CD1c-positive myeloid dendritic cell (primary cell): ENCODE data around the gene TMEM198.

ENCODE experiments used
- DNase-seq: peaks from one replicate; pipeline ENCODE4 v3.0.0-alpha.2; 2016; ENCODE audit errors: extremely low spot score

TMEM198 gene

DNA sequence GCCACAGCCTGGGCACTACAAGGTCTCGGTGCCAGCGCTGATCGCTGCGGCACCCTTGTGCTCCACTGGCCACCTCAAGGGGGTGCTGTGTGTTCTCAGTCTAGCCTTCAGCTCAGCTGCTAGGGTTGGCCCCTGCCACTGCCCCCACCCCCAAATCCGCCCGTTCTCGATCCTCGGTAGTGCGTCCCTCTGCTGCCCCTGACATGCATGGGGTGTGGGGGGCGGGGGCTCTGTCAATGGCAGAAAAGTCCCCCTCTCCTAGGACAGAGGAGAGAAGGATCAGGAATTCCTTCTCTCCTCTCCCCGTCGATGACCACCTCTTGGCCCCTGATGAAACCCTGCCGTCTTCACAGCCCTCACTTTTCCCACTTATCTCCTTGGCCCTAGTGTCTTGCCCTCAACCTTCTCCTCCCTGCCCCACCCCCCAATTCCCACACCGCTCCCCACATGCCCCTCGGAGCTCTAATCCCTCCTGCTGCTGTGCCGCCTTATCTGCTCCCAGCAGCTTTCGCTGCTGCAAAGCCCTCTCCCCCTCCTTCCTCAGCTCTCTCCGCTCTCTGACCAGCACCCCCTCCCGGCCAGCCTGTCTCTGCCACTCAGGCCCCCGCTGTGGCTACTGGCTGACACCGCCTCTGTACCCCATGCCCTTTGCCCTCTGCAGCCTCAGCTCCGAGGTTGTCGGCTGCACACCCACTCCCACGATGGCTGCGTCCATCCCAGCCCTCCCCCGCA lies 33.9 kb upstream of the TMEM198 start:
- DNase-seq, result peak; percentile 56

DNA sequence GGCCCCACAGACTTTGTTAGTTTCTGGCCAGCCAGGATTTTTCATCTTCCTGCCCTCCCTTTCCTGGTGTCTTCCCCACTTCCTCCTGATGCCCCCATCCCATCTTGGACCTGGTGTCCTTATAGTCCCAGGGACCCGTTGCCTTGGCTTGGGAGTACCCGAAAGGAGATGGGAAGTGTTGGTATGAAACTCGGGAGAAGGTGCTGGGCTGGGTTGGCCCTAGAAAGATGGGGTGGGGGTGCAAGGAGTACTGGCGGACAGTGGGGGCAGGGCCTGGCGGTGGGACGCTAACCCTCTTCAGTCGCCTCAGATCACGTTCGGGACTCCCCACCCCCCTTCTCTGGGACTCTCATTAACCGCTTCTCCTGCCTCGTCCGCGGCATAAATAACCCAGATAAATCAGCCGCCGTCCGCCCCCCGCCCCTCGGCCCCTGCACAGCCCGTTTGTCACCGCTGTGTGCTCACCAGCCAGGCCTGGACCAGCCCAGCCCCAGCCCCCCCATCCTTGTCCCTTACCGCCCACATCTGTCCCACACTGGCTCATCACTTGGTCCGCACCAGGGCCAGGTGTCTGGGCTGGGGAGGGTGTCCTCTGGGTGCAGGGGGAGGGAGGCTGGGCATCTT lies 33.2 kb upstream of the TMEM198 start:
- no peak for DNase-seq

GRCh38 chr2:219511547-219512325 lies 32.1 kb upstream of the TMEM198 start:
- DNase-seq, result no peak

DNA sequence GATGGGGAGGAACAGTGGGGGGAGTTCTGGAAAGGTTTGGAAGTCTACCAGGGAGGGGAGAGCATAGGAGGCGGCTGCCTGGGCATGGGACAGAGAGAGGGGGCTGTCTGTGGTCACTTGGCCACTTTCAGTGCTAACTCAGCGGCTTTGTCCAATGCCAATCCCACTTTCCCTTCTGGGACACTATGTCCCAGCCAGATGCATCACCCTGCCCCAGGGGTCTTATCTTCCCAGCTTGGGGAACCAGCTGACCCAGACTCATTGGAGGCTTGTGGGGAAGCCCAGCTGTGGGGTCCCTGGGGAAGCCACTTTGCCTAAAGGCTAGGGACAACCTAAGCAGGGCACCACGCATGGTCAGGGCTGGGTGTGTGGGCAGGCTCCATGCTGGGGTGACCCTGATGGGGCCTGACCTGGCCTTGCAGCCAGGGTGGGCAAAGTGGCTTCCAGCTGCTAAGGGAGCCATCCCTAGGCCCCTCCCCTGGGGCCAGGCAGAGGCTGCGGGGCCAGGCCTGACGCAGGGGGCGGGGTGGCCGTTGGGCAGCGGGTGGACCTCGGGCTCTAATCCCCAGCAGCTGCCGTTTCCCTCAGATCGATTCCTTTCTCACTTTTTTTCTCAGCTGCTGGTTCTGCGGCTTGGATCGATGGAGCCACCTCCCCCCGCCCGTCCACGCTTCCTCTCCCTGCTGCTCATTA lies 31.2 kb upstream of the TMEM198 start:
- no peak for DNase-seq

GRCh38 chr2:219513787-219514186 lies 30.0 kb upstream of the TMEM198 start:
- no peak for DNase-seq

GRCh38 chr2:219514196-219514761 lies 29.5 kb upstream of the TMEM198 start, which contains the start of gene ASIC4:
Gene ASIC4, plus strand, starts transcription at chr2:219514482. Its CDS starts 243 bp downstream, at chr2:219514725.
- DNase-seq, result peak; percentile 6

DNA sequence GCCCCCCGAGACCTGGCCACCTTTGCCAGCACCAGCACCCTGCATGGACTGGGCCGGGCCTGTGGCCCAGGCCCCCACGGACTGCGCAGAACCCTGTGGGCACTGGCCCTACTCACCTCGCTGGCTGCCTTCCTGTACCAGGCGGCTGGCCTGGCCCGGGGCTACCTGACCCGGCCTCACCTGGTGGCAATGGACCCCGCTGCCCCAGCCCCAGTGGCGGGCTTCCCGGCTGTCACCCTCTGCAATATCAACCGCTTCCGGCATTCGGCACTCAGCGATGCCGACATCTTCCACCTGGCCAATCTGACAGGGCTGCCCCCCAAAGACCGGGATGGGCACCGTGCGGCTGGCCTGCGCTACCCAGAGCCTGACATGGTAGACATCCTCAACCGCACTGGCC lies 29.0 kb upstream of the TMEM198 start:
- DNase-seq, result no peak

DNA sequence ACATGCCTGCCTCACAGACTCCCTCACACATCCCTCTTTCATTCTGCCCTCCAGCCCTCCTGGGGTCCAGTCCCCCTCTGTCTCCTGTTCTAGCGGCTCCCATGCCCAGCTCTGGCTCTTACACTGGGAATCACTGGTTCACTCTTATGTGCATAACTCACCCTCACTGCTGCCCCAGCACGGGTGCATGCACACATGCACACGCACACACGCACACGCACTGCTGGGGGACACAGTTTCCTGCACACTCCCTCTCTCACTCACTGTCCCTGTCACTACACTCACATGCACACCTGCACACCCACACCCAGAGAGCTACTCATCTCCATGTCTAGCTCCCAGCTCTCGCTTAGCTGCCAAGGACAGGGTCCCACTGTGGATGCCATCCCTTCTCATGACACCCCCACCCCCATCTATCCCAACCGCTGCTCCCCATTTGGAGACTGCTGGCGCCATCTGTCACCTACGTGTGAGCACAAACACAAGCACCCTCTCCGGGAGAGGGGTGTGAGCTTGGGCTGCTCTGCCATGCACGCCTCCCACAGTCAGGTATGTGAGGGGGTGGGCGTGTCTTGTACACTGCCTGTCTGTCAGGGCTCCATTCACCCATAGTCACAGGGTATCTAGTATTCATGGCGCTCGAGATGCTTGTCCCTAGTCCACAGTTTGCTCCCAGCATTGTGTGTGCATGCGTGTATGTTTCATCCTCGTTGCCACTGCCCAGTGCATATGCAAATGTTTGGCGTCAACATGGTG lies 27.8 kb upstream of the TMEM198 start:
- DNase-seq, result no peak

DNA sequence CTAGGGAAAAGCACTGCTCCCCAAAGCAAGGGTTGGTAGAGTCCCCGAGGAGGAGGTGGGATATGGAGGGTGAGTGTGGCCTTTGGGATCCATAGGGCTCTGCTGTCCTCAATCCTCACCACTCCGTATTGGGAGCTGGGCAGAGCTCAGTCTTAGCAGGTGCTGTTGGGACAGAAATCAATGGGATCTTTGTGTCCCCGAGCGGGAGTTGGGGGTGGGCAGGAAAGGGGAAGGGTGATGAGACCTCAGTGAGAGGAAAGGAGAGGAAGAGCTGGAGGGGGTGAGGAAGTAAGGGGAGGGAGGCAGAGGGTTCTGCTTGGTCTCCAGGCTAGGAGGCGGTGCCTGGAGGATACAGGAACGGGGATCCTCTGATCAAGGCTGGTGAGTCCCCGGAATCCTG lies 26.9 kb upstream of the TMEM198 start:
- no peak for DNase-seq

- DNase-seq, result no peak
These were observed 25.7 kb upstream of the TMEM198 start for GRCh38 chr2:219517954-219518778.

DNA sequence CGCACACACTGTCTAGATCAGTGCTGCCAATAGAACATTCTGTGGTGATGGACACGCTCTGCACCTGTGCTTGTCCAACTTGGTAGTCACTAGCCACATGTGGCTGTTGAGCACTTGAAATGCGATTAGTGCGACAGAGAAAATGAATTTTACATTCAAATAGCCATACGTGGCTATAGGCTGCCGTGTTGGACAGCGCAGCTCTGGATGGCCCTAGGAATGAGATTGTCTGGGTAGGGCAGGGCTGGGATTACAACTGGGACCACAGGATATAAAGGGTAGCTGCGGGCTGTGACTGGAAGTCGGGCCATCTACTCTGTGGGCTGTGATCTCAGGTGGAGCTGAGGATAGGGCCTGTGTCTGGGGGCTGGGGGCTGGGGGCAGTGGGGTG lies 24.3 kb upstream of the TMEM198 start:
- no peak for DNase-seq

DNA sequence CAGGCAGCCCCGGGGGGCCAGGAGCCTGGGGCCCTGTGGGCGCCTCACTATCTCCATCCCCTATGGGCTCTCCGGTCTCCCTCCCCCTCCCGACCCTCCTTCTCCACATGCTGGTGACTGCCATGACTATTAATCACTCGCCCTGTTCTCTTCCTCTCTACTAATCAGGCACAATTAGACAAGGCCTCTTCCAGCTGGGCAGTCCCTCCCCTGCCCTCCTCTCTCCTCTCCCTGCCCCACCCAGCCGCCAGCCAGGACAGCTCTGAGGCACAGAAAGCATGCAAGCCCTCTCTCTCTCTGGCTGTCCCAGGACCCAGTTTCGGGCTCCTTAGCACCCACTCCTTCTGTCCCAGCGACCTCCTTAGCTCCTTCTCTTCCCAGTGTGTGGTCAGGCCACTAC lies 23.7 kb upstream of the TMEM198 start:
- DNase-seq, result no peak

DNA sequence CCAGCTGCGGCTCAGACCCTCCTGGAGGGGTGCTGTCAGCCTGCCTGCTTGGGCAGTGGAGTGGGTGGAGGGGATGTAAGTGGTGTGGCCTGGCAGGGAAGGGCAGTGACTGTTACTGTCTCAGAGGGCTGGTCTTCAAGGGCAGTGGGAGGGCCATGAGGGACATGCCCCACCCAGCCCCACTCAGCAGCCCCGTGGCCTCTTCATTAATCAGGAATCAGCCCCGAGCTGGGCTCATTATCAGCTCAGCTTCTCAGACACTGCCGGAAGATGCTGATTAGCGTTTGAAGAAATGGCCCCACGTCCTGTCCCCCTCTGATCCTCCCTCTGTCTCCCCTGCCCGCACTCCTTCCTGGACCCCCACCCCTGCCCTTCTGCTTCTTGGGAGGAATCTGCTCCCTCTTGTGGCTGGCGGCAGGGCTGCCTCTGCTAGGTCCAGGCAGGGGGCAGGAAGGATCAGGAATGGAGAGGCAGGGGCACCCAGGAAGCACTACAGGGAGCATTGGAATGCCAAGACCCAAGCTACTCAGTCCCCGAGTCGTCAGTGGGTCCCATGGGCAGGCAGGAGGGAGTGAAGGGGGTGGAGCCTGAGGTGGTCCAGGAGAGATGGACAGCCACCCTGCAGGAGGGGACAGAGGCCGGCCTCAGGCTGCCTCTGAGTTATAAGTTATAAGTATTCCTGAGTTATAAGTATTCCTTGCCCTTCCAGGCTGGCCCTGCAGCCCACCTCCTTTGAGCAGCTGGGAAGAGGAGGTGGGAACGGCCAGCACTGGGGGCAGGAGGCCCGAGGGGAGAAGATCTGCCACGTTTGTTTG lies 22.6 kb upstream of the TMEM198 start:
- DNase-seq, result no peak

DNA sequence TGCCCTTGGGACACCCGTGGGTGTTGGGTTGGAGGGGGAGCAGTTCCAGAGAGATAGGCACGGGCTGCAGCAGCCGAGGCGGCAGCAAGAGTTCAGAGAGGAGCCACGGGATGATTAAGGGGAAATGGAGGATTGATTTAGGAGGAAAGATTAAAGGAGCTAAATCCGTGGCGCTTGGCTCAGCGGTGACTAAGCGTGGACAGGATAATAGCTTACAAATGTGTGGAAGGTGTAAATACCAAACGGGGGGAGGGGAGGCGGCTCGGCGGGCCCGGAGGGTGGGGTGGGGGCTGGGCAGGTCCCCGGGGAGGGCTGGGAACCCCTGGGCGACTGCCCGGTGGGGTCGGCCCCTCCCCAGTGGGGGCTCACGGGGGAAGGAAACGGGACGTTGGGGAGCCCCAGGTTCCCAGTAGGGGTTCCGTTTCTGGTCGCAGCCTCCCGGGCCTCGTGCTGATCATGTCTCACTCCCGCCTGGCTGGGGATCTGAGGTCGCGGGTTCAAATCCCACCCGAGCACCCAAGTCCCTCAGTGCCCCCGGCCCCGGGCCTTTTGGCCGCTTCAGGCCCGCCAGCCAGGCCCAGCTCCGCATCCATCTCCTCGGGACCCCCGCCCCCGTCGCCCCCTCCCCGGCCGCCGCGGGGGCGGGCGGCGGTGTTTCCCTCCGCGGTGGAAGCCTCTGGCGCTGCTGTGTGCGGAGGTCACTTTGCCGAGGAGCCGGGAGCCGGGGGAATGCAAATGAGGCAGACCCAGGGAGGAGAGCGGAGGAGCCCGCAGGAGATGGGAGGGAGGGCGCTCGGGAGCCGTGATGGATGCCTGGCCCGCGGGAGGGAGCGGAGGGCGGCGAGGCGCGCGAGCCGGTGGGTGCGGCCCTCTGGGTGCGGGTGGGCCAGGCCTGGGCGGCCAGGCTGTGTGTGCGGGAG lies 21.5 kb upstream of the TMEM198 start:
- DNase-seq, result no peak

GRCh38 chr2:219523031-219523671 lies 20.7 kb upstream of the TMEM198 start:
- no peak for DNase-seq

DNA sequence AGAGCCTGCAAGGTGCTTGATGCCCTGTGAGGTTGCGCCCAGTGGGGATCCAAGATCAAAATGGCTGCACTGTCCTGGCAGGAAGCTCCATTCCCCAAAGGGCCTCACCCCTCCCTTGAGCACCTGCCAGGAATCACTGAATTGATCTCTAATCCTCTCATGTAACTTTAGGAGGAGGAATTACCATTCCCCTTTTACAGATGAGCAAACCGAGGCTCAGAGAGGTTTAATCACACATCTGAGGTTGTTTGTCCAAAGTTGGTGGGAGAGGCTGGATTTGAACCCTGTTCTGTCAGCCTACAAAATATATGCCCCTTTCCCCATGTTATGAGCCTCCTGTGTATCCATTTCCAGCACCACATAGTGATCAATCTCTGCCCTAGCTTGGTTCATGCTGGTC lies 19.0 kb upstream of the TMEM198 start:
- no peak for DNase-seq

DNA sequence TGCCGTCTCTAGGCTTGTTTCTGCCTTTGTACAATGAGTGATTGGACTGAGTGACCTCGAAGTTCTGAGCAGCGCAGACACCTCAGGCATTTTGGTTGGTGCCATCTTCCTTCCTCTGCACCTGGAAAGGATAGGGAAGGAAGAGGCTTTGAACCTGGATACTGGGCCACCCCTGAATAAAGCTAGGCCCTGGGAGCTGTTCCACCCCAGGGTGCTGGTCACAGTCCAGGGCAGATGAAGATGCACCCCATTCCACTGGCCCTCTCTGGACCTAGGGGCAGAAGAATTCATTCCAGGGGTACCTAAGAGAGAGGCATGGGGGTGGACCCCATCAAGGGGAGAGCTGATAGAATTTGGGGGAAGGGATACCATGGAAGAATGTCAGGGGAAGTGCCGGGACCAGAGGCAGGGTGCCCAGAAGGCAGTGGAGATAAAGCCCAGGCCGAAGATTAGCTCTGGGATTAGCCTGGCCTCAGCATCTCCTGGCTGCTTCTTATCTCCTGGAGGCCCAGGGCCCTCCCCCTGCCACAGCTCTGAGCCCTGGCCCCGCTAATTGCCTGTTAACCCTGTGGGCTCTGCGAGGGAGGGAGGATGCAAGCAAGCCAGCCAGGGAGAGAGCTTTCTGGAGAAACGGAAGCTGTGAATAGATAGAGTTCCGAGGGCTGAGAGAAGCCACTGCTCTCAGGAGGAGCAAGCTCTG lies 18.1 kb upstream of the TMEM198 start:
- no peak for DNase-seq
